ENCODE results near the gene PTPRM. TPM values are rescaled to one million over a fixed set of nuclear protein-coding genes. Genes with fewer than 3 reads are reported as not detected.
A peak's percentile ranks its signal among the peaks of the same experiment; 100 is the strongest.

PTPRM gene
- total and polyA plus RNA-seq, 2 experiments from 2014 or later, result 1.6 to 5.3 TPM

DNA sequence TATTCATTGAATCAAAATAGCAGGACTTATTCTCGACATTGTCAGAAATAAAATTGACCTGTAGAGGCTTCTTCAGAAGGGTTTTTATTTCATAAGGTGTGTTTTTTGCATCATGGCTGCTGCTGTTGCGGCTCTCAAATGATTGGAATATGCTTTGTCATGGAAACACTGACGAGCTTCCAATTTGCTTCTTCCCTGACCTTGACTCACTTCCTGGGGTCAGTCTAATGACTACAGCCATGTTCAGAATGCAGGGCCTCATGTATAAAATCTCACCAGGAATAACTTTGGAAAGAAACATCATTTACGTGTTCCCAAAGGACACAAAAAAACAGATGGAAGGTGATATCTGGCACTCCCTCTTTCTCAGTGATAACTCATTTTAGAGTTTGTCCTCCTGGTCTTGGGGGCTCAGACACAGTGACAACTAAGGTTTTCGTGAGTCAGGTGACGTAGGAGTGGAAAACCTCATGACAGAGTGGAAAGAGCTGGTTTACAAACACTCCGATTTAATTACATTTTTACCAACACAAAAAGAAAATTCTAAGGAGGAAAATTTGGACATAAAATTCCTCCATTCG, 575.1 kb downstream of the PTPRM start:
- Histone ChIP-seq H4K20me1 (replicated peaks; ENCODE audit: insufficient read depth) (no peaks in the 10 kb centered on the region), H3F3A (replicated peaks; ENCODE audit: low read depth) (no peaks in the 10 kb centered on the region), H3K27me3 (ENCODE audit: insufficient read depth) (no peaks in the 10 kb centered on the region), H3K36me3 (ENCODE audit: insufficient read depth) (no peaks in the 10 kb centered on the region), H3K27ac (ENCODE audit: low read depth) (no peak overlapping the region), H3K79me2 (replicated peaks; ENCODE audit: insufficient read depth) (no peaks in the 10 kb centered on the region), H2AFZ (no peak overlapping the region), H3K9me2 (ENCODE audit: insufficient read depth) (no peaks in the 10 kb centered on the region), H3K4me2 (no peak overlapping the region), H3K4me3 (no peak overlapping the region), H3K4me1 (ENCODE audit: insufficient read depth) (peaks cover 7% of the 10 kb centered on the region; the same call in 1 of the 2 replicates)
- Mint-ChIP-seq H3K9me3 (peaks cover 9% of the 10 kb centered on the region; the same call in 2 of the 3 replicates), H3K27ac (peak overlapping the region; percentile 78), H3K4me3 (no peak overlapping the region), H3K4me1 (peaks cover 13% of the 10 kb centered on the region), H3K27me3 (ENCODE audit: insufficient read depth, low read depth, poor library complexity) (peaks cover 2% of the 10 kb centered on the region), H3K36me3 (ENCODE audit: low read depth) (no peaks in the 10 kb centered on the region; the same call in 2 of the 3 replicates)
- DNase-seq (ENCODE audit: low spot score) (no peak), ATAC-seq (no peak)
- no peak for TF ChIP-seq ZNF331 (CRISPR knock-in tag; IDR thresholded peaks at IDR 0.05; ENCODE audit: low read depth)
- no peak for TF ChIP-seq POLR2AphosphoS5 (IDR thresholded peaks at IDR 0.05; ENCODE audit: low read depth)
- TF ChIP-seq ZNF462 (CRISPR knock-in tag; IDR thresholded peaks at IDR 0.05), result no peak
- TF ChIP-seq, protein P1, sequence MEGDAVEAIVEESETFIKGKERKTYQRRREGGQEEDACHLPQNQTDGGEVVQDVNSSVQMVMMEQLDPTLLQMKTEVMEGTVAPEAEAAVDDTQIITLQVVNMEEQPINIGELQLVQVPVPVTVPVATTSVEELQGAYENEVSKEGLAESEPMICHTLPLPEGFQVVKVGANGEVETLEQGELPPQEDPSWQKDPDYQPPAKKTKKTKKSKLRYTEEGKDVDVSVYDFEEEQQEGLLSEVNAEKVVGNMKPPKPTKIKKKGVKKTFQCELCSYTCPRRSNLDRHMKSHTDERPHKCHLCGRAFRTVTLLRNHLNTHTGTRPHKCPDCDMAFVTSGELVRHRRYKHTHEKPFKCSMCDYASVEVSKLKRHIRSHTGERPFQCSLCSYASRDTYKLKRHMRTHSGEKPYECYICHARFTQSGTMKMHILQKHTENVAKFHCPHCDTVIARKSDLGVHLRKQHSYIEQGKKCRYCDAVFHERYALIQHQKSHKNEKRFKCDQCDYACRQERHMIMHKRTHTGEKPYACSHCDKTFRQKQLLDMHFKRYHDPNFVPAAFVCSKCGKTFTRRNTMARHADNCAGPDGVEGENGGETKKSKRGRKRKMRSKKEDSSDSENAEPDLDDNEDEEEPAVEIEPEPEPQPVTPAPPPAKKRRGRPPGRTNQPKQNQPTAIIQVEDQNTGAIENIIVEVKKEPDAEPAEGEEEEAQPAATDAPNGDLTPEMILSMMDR (conservative IDR thresholded peaks at IDR 0.05; ENCODE audit: low read depth in 2 of 2), result no peak
- TF ChIP-seq STAT1 (IDR thresholded peaks at IDR 0.05; ENCODE audit: unreplicated experiment), result no peak
